Measurements from ENCODE around the gene SLC12A4. TPM values are rescaled to one million over a fixed set of nuclear protein-coding genes. Genes with fewer than 3 reads are reported as not detected.
A peak's percentile ranks its signal among the peaks of the same experiment; 100 is the strongest.
"Not testable (repeated sequence)": the region's sequence is repeated elsewhere in the genome, so short reads cannot be mapped to it uniquely, and the experiment has no call there.

The SLC12A4 gene
- total RNA-seq, 1 experiment from 2014 or later: 107 TPM

DNA sequence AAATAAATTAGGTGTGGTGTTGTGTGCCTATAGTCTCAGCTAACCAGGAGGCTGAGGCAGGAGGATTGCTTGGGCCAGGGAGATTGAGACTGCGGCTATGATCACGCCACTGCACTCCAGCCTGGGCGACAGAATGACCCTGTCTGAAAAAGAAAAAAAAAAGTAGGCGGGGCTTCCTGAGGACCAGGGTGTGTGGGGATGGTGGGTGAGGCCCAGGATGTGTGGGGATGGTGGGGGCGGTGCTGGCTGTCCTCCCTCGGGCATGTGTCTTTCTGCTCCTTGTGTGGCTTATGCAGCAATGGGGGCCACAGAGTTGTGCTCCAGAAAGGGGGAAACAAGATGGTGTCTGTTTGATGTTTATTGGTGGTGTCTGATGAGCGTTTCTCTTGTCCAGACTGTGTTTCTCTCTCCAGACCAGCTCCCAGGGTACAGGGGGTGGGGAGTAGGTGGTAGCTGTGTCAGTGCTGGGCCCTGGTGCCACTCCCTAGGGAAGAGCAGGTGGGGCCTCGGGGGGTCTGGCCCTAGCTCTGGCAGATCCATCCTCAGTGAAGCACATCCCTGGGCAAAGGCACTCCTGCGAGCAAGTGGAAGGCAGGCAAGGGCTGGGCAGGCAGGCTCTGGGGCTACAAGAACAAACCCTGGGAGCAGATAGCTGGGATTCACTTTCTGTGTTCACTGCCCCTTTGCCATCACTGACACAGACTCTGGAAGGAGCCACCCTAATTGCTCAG lies 26.8 kb downstream of the SLC12A4 start:
- CTCF ChIA-PET: interaction anchor here (0.6 to 1.6 kb wide), 9 partner anchors 8 to 282 kb away, joined by 3 to 4 read pairs (median 3); partner anchors contain the start of gene ACD
- Mint-ChIP-seq H3K27ac (ENCODE audit: low read depth, unreplicated experiment) (no peak overlapping the region), H3K4me1 (ENCODE audit: insufficient read depth, unreplicated experiment) (peaks cover 14% of the 10 kb centered on the region), H3K4me3 (ENCODE audit: unreplicated experiment) (no peak overlapping the region), H3K27me3 (ENCODE audit: insufficient read depth, unreplicated experiment) (no peaks in the 10 kb centered on the region), H3K9me3 (ENCODE audit: unreplicated experiment) (no peaks in the 10 kb centered on the region), H3K36me3 (ENCODE audit: insufficient read depth, unreplicated experiment) (peaks cover 69% of the 10 kb centered on the region)
- POLR2A ChIA-PET: interaction anchor here (0.6 to 2.8 kb wide), 7 partner anchors 10 to 98 kb away, joined by 3 to 11 read pairs (median 4); no protein-coding TSS in a partner anchor
- TF ChIP-seq, protein P1, sequence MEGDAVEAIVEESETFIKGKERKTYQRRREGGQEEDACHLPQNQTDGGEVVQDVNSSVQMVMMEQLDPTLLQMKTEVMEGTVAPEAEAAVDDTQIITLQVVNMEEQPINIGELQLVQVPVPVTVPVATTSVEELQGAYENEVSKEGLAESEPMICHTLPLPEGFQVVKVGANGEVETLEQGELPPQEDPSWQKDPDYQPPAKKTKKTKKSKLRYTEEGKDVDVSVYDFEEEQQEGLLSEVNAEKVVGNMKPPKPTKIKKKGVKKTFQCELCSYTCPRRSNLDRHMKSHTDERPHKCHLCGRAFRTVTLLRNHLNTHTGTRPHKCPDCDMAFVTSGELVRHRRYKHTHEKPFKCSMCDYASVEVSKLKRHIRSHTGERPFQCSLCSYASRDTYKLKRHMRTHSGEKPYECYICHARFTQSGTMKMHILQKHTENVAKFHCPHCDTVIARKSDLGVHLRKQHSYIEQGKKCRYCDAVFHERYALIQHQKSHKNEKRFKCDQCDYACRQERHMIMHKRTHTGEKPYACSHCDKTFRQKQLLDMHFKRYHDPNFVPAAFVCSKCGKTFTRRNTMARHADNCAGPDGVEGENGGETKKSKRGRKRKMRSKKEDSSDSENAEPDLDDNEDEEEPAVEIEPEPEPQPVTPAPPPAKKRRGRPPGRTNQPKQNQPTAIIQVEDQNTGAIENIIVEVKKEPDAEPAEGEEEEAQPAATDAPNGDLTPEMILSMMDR (IDR thresholded peaks at IDR 0.05; ENCODE audit: unreplicated experiment): no peak
- intact Hi-C loops (cut with micrococcal nuclease): no loop called here
- DNase-seq (ENCODE audit: unreplicated experiment): no peak
- no TSS peak for BruUV-seq (replicated peaks)

DNA sequence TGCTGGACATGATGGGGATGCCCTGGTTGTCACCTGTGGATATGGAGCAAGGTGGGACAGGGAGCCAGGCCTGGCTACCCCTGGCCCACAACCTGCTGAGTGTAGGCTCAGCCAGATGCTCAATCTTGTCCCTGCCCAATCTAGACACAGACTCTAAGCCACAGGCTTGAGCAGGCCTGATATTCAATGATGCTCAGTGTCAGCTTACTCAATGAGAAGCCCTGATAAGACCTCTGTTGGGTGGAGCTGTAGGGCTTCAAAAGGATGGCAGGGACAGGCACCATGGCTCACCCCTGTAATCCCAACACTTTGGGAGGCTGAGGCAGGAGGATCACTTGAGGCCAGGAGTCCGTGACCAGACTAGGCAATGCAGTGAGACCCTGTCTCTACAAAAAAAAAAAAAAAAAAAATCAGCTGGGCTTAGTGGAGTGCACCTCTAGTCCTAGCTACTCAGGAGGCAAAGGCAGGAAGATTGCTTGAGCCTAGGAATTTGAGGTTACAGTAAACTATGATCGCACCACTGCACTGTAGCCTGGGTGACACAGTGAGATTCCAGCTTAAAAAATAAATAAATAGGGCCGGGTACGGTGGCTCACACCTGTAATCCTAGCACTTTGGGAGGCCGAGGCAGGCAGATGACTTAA lies 27.9 kb downstream of the SLC12A4 start:
- intact Hi-C loops (cut with micrococcal nuclease): no loop called here
- BruUV-seq (replicated peaks): no TSS peak
- H3K27me3 Mint-ChIP-seq (ENCODE audit: insufficient read depth, unreplicated experiment): no peaks in the 10 kb centered on the region
- no peak overlapping the region for H3K4me3 Mint-ChIP-seq (ENCODE audit: unreplicated experiment)
- DNase-seq (ENCODE audit: unreplicated experiment): no peak
- H3K4me1 Mint-ChIP-seq (ENCODE audit: insufficient read depth, unreplicated experiment): peaks cover 14% of the 10 kb centered on the region
- H3K9me3 Mint-ChIP-seq (ENCODE audit: unreplicated experiment): no peaks in the 10 kb centered on the region
- CTCF ChIA-PET: interaction anchor here (0.6 to 2.3 kb wide), 7 partner anchors 9 to 124 kb away, joined by 3 to 6 read pairs (median 4); no protein-coding TSS in a partner anchor
- no peak overlapping the region for H3K27ac Mint-ChIP-seq (ENCODE audit: low read depth, unreplicated experiment)
- peaks cover 71% of the 10 kb centered on the region for H3K36me3 Mint-ChIP-seq (ENCODE audit: insufficient read depth, unreplicated experiment)
- POLR2A ChIA-PET: interaction anchor here (1.2 to 2.8 kb wide), 3 partner anchors 19 to 21 kb away, joined by 3 to 11 read pairs (median 6); no protein-coding TSS in a partner anchor
- TF ChIP-seq, protein P1 (IDR thresholded peaks at IDR 0.05; ENCODE audit: unreplicated experiment): no peak

DNA sequence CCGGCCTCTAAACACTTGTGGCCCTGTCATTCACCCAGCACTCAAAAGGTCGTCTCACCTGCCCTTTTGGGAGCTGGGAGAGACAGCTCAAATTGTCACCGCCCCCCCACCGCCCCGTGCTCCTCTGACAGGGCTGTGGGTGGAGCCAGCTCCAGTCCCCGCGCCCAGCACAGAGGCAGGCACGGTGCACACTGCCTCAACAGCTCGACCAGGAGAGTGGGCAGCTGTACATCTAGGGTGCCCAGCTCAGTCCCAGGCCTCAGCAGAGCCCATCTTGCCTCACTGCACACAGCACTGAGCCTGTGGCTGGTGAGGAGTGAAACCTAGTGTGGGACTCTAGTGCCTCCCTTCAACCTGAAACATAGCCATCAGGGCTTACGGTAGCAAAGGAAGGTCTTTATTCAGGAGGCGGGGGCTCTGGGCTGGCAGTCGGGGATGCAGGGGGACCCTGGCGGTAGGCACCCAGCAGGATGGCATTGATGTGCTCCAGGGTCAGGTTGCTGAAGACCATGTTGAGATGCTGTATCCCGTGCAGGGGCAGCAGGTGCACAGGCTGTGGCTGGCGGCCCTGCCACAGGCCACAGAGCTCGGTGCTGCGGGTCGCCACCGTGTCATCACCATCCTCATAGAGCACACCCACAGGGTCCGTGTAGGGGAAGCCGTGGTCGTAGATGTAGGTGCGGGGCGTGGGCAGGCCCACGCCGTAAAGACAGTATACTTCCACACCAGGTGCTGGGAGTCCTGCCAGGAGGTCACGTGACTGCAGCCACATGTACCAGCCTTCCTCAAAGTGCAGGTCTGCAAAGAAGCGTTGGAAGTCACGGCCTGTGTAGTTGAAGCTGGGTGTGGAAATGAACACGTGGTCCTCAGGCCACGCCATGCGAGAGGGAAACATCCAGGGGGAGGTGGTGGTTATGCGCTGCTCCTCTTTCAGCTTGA lies 28.7 kb downstream of the SLC12A4 start:
- Mint-ChIP-seq H3K36me3 (ENCODE audit: insufficient read depth, unreplicated experiment) (peaks cover 79% of the 10 kb centered on the region), H3K9me3 (ENCODE audit: unreplicated experiment) (no peaks in the 10 kb centered on the region), H3K27me3 (ENCODE audit: insufficient read depth, unreplicated experiment) (no peaks in the 10 kb centered on the region), H3K4me1 (ENCODE audit: insufficient read depth, unreplicated experiment) (peaks cover 21% of the 10 kb centered on the region), H3K4me3 (ENCODE audit: unreplicated experiment) (no peak overlapping the region), H3K27ac (ENCODE audit: low read depth, unreplicated experiment) (no peak overlapping the region)
- intact Hi-C loops (cut with micrococcal nuclease): no loop called here
- no peak for DNase-seq (ENCODE audit: unreplicated experiment)
- TF ChIP-seq, protein P1 (IDR thresholded peaks at IDR 0.05; ENCODE audit: unreplicated experiment): no peak
- CTCF ChIA-PET: interaction anchor here (0.7 to 2.3 kb wide), 4 partner anchors 10 to 123 kb away, joined by 3 to 6 read pairs (median 4); no protein-coding TSS in a partner anchor
- no TSS peak for BruUV-seq (replicated peaks)
- POLR2A ChIA-PET: interaction anchor here (0.7 to 2.8 kb wide), 5 partner anchors 8 to 133 kb away, joined by 3 to 11 read pairs (median 3); partner anchors contain the start of genes RANBP10 and TSNAXIP1

DNA sequence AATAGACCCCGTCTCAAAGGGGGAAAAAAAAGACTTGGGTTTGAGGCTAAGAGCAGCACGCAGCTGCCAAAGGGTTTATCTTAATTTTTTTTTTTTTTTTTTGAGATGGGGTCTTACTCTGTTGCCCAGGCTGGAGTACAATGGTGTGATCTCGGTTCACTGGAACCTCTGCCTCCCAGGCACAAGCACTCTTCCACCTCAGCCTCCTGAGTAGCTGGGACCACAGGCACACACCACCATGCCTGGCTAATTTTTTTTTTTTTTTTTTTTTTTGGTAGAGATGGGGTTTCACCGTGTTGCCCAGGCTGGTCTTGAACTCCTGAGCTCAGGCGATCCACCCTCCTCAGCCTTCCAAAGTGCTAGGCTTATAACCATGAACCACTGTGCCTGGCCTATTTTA lies 30.7 kb downstream of the SLC12A4 start:
- BruUV-seq (replicated peaks); H3K9me3 Mint-ChIP-seq (ENCODE audit: unreplicated experiment); H3K27me3 Mint-ChIP-seq (ENCODE audit: insufficient read depth, unreplicated experiment); DNase-seq (ENCODE audit: unreplicated experiment): not testable (repeated sequence)
- CTCF ChIA-PET: interaction anchor here (0.9 to 1.1 kb wide), 3 partner anchors 12 to 65 kb away, joined by 3 read pairs; partner anchors contain the start of gene EDC4
- Mint-ChIP-seq H3K36me3 (ENCODE audit: insufficient read depth, unreplicated experiment) (peaks cover 76% of the 10 kb centered on the region), H3K4me1 (ENCODE audit: insufficient read depth, unreplicated experiment) (peaks cover 32% of the 10 kb centered on the region), H3K27ac (ENCODE audit: low read depth, unreplicated experiment) (peak overlapping the region; percentile 98), H3K4me3 (ENCODE audit: unreplicated experiment) (peak overlapping the region; percentile 100)
- POLR2A ChIA-PET: interaction anchor here (1.2 to 4.3 kb wide), 7 partner anchors 8 to 148 kb away, joined by 3 to 45 read pairs (median 15); partner anchors contain the start of genes NFATC3 and NRN1L
- intact Hi-C loops (cut with micrococcal nuclease): loop anchor here (2.0 kb wide), 1 partner anchor 103 kb away; no protein-coding TSS in a partner anchor

Data from MCF 10A (cell line).